ENCODE results near the gene TRPM2. TPM values are rescaled to one million over a fixed set of nuclear protein-coding genes. Genes with fewer than 3 reads are reported as not detected.
A peak's percentile ranks its signal among the peaks of the same experiment; 100 is the strongest.

The TRPM2 gene
- total RNA-seq, 4 donors from 2014 or later: 0.29 to 3.1 (median 1.8) TPM

DNA sequence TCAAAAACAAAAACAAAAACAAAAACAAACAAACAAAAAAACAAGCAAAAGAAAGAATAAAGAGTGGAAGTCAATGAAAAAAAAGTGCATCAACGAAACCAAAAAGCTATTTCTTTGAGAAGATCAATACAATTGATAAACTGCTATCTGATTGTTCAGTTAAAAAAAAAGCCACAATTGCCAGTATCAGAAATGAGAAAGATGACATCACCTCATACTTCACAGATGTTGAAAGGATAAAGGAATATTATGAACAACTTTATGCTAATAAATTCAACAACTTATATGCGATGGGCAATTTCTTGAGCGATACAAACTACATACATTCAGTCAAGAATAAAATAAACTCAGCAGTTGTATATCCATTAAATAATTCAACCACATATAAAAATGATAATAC, 99.7 kb downstream of the TRPM2 start:
- intact Hi-C loops (cut with DNase I; ENCODE audit: low total_unique reads): no loop called here
- H3K27ac ChIP-seq: no peak overlapping the region

GRCh38 chr21:44454058-44454457, 100.6 kb downstream of the TRPM2 start:
- DNase-seq: no peak
- Histone ChIP-seq H3K9me3 (no peaks in the 10 kb centered on the region), H3K27ac (no peak overlapping the region), H3K27me3 (no peaks in the 10 kb centered on the region), H3K4me1 (peaks cover 0 to 3% of the 10 kb centered on the region in 2 donors), H3K4me3 (no peak overlapping the region), H3K36me3 (no peaks in the 10 kb centered on the region)
- TF ChIP-seq POLR2A (IDR thresholded peaks at IDR 0.05) (no peak), CTCF (IDR thresholded peaks at IDR 0.05) (no peak)
- intact Hi-C loops (cut with DNase I; ENCODE audit: low total_unique reads): no loop called here

More for the DNA sequence above, 99.7 kb downstream of the TRPM2 start:
- Histone ChIP-seq H3K4me1 (peaks cover 0 to 3% of the 10 kb centered on the region in 2 donors), H3K27me3 (no peaks in the 10 kb centered on the region), H3K4me3 (no peak overlapping the region), H3K9me3 (no peaks in the 10 kb centered on the region), H3K36me3 (no peaks in the 10 kb centered on the region)
- TF ChIP-seq POLR2A (IDR thresholded peaks at IDR 0.05) (no peak), CTCF (IDR thresholded peaks at IDR 0.05) (no peak)
- no peak for DNase-seq

DNA sequence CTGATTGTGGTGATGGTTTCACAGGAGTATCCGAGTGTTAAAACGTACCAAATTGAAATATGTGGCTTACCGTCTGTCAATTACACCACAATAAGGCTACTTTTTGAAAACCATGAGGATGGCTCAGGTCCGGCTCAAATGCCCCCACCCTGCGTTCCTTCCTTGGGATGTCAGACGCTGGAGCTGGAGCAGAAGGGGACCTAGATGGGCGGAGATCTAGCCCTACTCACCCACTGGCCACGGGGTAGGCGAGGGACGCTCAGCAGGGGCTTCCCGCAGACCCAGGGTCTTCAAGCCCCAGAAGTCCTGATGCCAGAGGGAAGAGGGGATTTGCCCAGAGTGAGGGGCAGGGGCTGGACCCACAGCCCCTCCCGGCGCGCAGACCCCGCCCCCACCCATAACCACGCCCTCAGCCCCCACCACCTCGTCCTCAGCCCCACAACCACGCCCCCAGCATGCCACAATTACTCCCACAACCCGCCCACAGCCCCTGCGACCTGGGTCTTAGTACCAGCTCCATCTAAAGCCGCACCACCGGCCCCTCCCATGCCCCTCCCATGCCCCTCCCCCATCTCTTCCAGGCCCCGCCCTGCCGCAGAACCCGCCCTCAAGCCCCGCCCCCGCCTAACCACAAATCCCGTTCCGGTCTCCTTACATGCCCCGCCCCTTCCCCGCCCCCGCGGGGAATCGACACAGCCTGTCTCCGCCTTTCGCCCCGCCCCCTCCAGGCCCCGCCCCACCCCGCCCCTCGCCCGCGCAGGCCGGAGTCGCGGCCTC, 101.5 kb downstream of the TRPM2 start, which contains the start of gene LRRC3:
TSS of gene LRRC3 (plus strand) at position 764 of the 777 bp plus-strand sequence. CDS start 1,135 bp downstream, outside the sequence.
- peaks cover 0 to 3% of the 10 kb centered on the region in 2 donors for H3K4me1 ChIP-seq
- H3K9me3 ChIP-seq: no peaks in the 10 kb centered on the region
- H3K27ac ChIP-seq: no peak within 1 kb of the TSS
- H3K27me3 ChIP-seq: no peaks in the 10 kb centered on the region
- intact Hi-C loops (cut with DNase I; ENCODE audit: low total_unique reads): no loop called here
- DNase-seq: peak; percentile 70 to 83
- TF ChIP-seq POLR2A (IDR thresholded peaks at IDR 0.05): no peak
- no peak for TF ChIP-seq CTCF (IDR thresholded peaks at IDR 0.05)
- H3K36me3 ChIP-seq: no peaks in the 10 kb centered on the region
- peak within 1 kb of the TSS; percentile 51 to 89 for H3K4me3 ChIP-seq

- H3K9me3 ChIP-seq: no peaks in the 10 kb centered on the region
- H3K27me3 ChIP-seq: no peaks in the 10 kb centered on the region
- H3K27ac ChIP-seq: no peak overlapping the region
- peaks cover 0 to 3% of the 10 kb centered on the region in 2 donors for H3K4me1 ChIP-seq
- TF ChIP-seq CTCF (IDR thresholded peaks at IDR 0.05) (no peak), POLR2A (IDR thresholded peaks at IDR 0.05) (no peak)
- DNase-seq: no peak
- no peaks in the 10 kb centered on the region for H3K36me3 ChIP-seq
- H3K4me3 ChIP-seq: peak overlapping the region; percentile 51 to 89
- intact Hi-C loops (cut with DNase I; ENCODE audit: low total_unique reads): no loop called here
Observed at GRCh38 chr21:44455524-44456213, 102.2 kb downstream of the TRPM2 start.
